ENCODE data around the gene CEP112. TPM values are rescaled to one million over a fixed set of nuclear protein-coding genes. Genes with fewer than 3 reads are reported as not detected.

The CEP112 gene
- total and polyA plus RNA-seq, 2 experiments from 2014 or later = 4.0 to 4.3 TPM

GRCh38 chr17:65799869-65800268 is 392.1 kb downstream of the CEP112 start (continued):
- TF ChIP-seq, protein P1, sequence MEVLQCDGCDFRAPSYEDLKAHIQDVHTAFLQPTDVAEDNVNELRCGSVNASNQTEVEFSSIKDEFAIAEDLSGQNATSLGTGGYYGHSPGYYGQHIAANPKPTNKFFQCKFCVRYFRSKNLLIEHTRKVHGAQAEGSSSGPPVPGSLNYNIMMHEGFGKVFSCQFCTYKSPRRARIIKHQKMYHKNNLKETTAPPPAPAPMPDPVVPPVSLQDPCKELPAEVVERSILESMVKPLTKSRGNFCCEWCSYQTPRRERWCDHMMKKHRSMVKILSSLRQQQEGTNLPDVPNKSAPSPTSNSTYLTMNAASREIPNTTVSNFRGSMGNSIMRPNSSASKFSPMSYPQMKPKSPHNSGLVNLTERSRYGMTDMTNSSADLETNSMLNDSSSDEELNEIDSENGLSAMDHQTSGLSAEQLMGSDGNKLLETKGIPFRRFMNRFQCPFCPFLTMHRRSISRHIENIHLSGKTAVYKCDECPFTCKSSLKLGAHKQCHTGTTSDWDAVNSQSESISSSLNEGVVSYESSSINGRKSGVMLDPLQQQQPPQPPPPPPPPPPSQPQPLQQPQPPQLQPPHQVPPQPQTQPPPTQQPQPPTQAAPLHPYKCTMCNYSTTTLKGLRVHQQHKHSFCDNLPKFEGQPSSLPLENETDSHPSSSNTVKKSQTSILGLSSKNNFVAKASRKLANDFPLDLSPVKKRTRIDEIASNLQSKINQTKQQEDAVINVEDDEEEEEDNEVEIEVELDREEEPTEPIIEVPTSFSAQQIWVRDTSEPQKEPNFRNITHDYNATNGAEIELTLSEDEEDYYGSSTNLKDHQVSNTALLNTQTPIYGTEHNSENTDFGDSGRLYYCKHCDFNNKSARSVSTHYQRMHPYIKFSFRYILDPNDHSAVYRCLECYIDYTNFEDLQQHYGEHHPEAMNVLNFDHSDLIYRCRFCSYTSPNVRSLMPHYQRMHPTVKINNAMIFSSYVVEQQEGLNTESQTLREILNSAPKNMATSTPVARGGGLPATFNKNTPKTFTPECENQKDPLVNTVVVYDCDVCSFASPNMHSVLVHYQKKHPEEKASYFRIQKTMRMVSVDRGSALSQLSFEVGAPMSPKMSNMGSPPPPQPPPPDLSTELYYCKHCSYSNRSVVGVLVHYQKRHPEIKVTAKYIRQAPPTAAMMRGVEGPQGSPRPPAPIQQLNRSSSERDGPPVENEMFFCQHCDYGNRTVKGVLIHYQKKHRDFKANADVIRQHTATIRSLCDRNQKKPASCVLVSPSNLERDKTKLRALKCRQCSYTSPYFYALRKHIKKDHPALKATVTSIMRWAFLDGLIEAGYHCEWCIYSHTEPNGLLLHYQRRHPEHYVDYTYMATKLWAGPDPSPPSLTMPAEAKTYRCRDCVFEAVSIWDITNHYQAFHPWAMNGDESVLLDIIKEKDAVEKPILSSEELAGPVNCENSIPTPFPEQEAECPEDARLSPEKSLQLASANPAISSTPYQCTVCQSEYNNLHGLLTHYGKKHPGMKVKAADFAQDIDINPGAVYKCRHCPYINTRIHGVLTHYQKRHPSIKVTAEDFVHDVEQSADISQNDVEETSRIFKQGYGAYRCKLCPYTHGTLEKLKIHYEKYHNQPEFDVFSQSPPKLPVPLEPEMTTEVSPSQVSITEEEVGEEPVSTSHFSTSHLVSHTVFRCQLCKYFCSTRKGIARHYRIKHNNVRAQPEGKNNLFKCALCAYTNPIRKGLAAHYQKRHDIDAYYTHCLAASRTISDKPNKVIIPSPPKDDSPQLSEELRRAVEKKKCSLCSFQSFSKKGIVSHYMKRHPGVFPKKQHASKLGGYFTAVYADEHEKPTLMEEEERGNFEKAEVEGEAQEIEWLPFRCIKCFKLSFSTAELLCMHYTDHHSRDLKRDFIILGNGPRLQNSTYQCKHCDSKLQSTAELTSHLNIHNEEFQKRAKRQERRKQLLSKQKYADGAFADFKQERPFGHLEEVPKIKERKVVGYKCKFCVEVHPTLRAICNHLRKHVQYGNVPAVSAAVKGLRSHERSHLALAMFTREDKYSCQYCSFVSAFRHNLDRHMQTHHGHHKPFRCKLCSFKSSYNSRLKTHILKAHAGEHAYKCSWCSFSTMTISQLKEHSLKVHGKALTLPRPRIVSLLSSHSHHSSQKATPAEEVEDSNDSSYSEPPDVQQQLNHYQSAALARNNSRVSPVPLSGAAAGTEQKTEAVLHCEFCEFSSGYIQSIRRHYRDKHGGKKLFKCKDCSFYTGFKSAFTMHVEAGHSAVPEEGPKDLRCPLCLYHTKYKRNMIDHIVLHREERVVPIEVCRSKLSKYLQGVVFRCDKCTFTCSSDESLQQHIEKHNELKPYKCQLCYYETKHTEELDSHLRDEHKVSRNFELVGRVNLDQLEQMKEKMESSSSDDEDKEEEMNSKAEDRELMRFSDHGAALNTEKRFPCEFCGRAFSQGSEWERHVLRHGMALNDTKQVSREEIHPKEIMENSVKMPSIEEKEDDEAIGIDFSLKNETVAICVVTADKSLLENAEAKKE (CRISPR knock-in tag; IDR thresholded peaks at IDR 0.05) = no peak

DNA sequence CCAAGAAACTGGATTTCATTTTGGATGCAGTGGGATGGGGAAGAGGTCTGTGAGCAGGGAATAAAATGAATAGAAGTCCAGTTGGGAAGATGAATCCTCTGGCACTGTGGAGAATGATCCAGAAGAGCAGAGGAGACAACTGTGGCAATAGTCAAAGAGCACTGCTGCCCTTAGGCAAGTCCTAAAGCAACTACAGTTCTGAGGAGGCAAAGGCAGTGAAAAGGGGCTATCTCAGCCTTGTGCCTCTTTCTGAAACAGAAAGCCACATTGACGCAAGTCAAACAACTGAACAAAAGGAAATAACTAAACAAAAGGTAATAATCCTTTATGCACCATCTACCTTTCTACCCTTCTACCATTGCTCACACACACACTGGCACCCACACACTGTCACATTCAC is 392.5 kb downstream of the CEP112 start:
- no peaks in the 10 kb centered on the region for H3K79me2 ChIP-seq (replicated peaks; ENCODE audit: insufficient read depth)
- Mint-ChIP-seq H3K4me1 (no peaks in the 10 kb centered on the region), H3K36me3 (ENCODE audit: low read depth) (peaks cover 16% of the 10 kb centered on the region; the same call in 2 of the 3 replicates), H3K9me3 (peaks cover 28% of the 10 kb centered on the region), H3K27me3 (ENCODE audit: insufficient read depth, low read depth, poor library complexity) (no peaks in the 10 kb centered on the region), H3K4me3 (no peak overlapping the region), H3K27ac (no peak overlapping the region)
- no peaks in the 10 kb centered on the region for H3K4me1 ChIP-seq (ENCODE audit: insufficient read depth)
- H3K27ac ChIP-seq (ENCODE audit: low read depth) = no peak overlapping the region
- no peak overlapping the region for H3K4me3 ChIP-seq
- no peaks in the 10 kb centered on the region for H3F3A ChIP-seq (replicated peaks; ENCODE audit: low read depth)
- H3K9me2 ChIP-seq (ENCODE audit: insufficient read depth) = 0 out of 2 replicates have a peak, but pooled peaks cover 8% of the 10 kb centered on the region
- no peak for DNase-seq (ENCODE audit: low spot score)
- no peak for ATAC-seq
- no peaks in the 10 kb centered on the region for H4K20me1 ChIP-seq (replicated peaks; ENCODE audit: insufficient read depth)
- H2AFZ ChIP-seq = no peak overlapping the region
- no peaks in the 10 kb centered on the region for H3K36me3 ChIP-seq (ENCODE audit: insufficient read depth)
- H3K4me2 ChIP-seq = no peak overlapping the region
- H3K27me3 ChIP-seq (ENCODE audit: insufficient read depth) = no peaks in the 10 kb centered on the region
- TF ChIP-seq ZNF331 (CRISPR knock-in tag; IDR thresholded peaks at IDR 0.05; ENCODE audit: low read depth) = no peak
- no peak for TF ChIP-seq EZH2phosphoT487 (IDR thresholded peaks at IDR 0.05; ENCODE audit: unreplicated experiment)
- no peak for TF ChIP-seq CTCF (conservative IDR thresholded peaks at IDR 0.05; ENCODE audit: low read depth in 2 of 2)
- TF ChIP-seq ZNF114 (CRISPR knock-in tag; IDR thresholded peaks at IDR 0.05) = no peak
- no peak for TF ChIP-seq POLR2AphosphoS5 (IDR thresholded peaks at IDR 0.05; ENCODE audit: low read depth)
- TF ChIP-seq NANOG (IDR thresholded peaks at IDR 0.05; ENCODE audit: borderline replicate concordance) = no peak
- TF ChIP-seq STAT1 (IDR thresholded peaks at IDR 0.05; ENCODE audit: unreplicated experiment) = no peak
- TF ChIP-seq, protein P2, sequence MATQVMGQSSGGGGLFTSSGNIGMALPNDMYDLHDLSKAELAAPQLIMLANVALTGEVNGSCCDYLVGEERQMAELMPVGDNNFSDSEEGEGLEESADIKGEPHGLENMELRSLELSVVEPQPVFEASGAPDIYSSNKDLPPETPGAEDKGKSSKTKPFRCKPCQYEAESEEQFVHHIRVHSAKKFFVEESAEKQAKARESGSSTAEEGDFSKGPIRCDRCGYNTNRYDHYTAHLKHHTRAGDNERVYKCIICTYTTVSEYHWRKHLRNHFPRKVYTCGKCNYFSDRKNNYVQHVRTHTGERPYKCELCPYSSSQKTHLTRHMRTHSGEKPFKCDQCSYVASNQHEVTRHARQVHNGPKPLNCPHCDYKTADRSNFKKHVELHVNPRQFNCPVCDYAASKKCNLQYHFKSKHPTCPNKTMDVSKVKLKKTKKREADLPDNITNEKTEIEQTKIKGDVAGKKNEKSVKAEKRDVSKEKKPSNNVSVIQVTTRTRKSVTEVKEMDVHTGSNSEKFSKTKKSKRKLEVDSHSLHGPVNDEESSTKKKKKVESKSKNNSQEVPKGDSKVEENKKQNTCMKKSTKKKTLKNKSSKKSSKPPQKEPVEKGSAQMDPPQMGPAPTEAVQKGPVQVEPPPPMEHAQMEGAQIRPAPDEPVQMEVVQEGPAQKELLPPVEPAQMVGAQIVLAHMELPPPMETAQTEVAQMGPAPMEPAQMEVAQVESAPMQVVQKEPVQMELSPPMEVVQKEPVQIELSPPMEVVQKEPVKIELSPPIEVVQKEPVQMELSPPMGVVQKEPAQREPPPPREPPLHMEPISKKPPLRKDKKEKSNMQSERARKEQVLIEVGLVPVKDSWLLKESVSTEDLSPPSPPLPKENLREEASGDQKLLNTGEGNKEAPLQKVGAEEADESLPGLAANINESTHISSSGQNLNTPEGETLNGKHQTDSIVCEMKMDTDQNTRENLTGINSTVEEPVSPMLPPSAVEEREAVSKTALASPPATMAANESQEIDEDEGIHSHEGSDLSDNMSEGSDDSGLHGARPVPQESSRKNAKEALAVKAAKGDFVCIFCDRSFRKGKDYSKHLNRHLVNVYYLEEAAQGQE (IDR thresholded peaks at IDR 0.05; ENCODE audit: unreplicated experiment) = no peak
